ENCODE results near the gene SPINT2. TPM values are rescaled to one million over a fixed set of nuclear protein-coding genes. Genes with fewer than 3 reads are reported as not detected.

SPINT2 gene, protein sequence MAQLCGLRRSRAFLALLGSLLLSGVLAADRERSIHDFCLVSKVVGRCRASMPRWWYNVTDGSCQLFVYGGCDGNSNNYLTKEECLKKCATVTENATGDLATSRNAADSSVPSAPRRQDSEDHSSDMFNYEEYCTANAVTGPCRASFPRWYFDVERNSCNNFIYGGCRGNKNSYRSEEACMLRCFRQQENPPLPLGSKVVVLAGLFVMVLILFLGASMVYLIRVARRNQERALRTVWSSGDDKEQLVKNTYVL
- polyA plus RNA-seq (2013) = 176 TPM

DNA sequence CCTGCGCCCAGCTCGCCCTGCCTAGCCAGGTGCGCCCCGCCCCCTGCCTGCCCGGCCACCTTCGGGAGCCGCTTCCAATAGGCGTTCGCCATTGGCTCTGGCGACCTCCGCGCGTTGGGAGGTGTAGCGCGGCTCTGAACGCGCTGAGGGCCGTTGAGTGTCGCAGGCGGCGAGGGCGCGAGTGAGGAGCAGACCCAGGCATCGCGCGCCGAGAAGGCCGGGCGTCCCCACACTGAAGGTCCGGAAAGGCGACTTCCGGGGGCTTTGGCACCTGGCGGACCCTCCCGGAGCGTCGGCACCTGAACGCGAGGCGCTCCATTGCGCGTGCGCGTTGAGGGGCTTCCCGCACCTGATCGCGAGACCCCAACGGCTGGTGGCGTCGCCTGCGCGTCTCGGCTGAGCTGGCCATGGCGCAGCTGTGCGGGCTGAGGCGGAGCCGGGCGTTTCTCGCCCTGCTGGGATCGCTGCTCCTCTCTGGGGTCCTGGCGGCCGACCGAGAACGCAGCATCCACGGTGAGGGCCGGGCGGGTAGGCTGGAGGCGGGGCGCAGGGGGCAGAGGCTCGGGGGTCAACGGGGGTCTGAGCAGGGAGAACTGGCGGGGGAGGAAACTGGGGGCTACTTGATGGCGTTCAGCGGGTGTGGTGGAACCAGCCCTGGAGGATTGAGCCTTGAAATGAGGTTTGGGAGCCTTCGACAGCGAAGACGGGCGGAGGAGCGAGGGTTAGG, at the start of gene SPINT2:
SPINT2 (plus strand) TSS at position 88 of the 727 bp plus-strand sequence; CDS start at position 408, 320 bp downstream.
- Histone ChIP-seq H3K9me3 (ENCODE audit: control extremely low read depth in 1 of 5, control insufficient read depth in 4 of 5, insufficient read depth in 2 of 5, low read depth in 1 of 5, low read length in 4 of 5) (no peaks in the 10 kb centered on the region), H3K27ac (ENCODE audit: insufficient read depth in 1 of 2, low read depth in 1 of 2, low read length in 2 of 2, poor library complexity in 1 of 2, severe bottlenecking in 2 of 2) (peak within 1 kb of the TSS; percentile 64 to 80), H3K4me3 (ENCODE audit: control insufficient read depth in 1 of 7, extremely low read depth in 1 of 7, insufficient read depth in 4 of 7, low read depth in 2 of 7, low read length in 6 of 7) (peak within 1 kb of the TSS; percentile 35 to 85 (median 81)), H3K36me3 (ENCODE audit: control insufficient read depth in 4 of 4, insufficient read depth in 4 of 4, low read length in 3 of 4) (no peaks in the 10 kb centered on the region), H3K27me3 (replicated peaks in 2 of 5; ENCODE audit: control insufficient read depth in 4 of 5, insufficient read depth in 5 of 5, low read length in 4 of 5) (no peaks in the 10 kb centered on the region), H3K4me1 (ENCODE audit: control extremely low read depth in 1 of 4, control insufficient read depth in 4 of 4, insufficient read depth in 4 of 4, low read length in 3 of 4) (peaks cover 3 to 58% (median 53%) of the 10 kb centered on the region in 4 experiments)
- under 1% methylated on average over 75 of the region's 78 CpGs for WGBS (ENCODE audit: insufficient coverage)
- peak; percentile 70 to 80 (median 79) for DNase-seq
- ChIA-PET CTCF (interaction anchor here (0.6 to 2.1 kb wide), 10 partner anchors 9 to 362 kb away, joined by 3 to 11 read pairs (median 4); partner anchors contain the start of gene PPP1R14A), POLR2A (interaction anchor here (1.0 to 1.6 kb wide), 6 partner anchors 9 to 110 kb away, joined by 3 to 6 read pairs (median 3); partner anchors contain the start of genes PPP1R14A and PSMD8)

DNA sequence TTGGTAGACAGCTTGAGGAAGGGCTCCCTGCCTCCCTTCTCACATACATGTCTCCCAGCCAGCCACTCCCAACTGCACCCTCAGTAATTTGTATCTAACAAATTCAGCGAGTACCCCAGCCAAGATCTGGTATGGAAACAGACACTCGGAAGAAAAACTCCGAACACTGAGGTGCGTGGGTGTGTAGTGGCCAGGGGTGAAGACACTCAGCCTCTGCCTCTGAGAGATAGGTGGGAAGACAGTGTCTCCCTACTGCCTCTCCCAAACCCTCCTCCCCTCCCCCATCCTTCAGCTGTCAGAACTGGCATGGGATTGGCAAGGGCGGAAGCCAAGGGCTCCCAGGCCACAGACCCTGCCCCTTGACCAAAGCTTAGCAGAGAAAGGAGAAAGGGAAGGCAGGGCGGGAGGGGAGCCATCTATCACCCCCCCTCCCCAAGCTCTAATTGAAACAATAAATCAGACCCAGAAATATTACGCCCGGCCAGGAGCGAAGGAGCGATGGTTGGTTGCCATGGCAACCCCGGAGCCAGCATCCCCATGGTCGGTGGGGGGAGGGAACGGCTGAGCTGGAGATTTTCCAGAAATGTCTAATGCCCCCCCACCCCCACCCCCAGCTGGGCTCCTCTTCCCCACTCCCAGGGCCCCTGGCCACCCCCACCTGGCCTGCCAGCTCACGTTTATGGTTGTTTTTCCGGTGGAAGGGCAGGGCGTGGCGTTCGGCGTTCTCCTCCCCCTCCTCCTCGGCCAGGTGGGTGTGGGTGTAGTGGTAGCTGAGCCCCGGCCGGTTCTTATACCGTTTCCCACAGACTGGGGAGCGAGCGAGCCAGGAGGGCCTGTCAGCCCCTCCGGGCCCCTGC, 47.4 kb upstream of the SPINT2 start:
- Histone ChIP-seq H3K4me3 (ENCODE audit: control insufficient read depth in 1 of 7, extremely low read depth in 1 of 7, insufficient read depth in 4 of 7, low read depth in 2 of 7, low read length in 6 of 7) (no peak overlapping the region), H3K27me3 (replicated peaks in 2 of 5; ENCODE audit: control insufficient read depth in 4 of 5, insufficient read depth in 5 of 5, low read length in 4 of 5) (peaks cover 0 to 40% (median 2%) of the 10 kb centered on the region in 5 experiments), H3K36me3 (ENCODE audit: control insufficient read depth in 4 of 4, insufficient read depth in 4 of 4, low read length in 3 of 4) (no peaks in the 10 kb centered on the region), H3K4me1 (ENCODE audit: control extremely low read depth in 1 of 4, control insufficient read depth in 4 of 4, insufficient read depth in 4 of 4, low read length in 3 of 4) (peaks cover 0 to 29% (median 12%) of the 10 kb centered on the region in 4 experiments), H3K27ac (ENCODE audit: insufficient read depth in 1 of 2, low read depth in 1 of 2, low read length in 2 of 2, poor library complexity in 1 of 2, severe bottlenecking in 2 of 2) (no peak overlapping the region), H3K9me3 (ENCODE audit: control extremely low read depth in 1 of 5, control insufficient read depth in 4 of 5, insufficient read depth in 2 of 5, low read depth in 1 of 5, low read length in 4 of 5) (no peaks in the 10 kb centered on the region)
- no peak for DNase-seq
- POLR2A ChIA-PET = no interaction called here
- CTCF ChIA-PET = interaction anchor here (1.0 kb wide), 1 partner anchor 128 kb away, joined by 3 read pairs; no protein-coding TSS in a partner anchor
- 74% methylated on average over 15 of the region's 26 CpGs for WGBS (ENCODE audit: insufficient coverage)

DNA sequence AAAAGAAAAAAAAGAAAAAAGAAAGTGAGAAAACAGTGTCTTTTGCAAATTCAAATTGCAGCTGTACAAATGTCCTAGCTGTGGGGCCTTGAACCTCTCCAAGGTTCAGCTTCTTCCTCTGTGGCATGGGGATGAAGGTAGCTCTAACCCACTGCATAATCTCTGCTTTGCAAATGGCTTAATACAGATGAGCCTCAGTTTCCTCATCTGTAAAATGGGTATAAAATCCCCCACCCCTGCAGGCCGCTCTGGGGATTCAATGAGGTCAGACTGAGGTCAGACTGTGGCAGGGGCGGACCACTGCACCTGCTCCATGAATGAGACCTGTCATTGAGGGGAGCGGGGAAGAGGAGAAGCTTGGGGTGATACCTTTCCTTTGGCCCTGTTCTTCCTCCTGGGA, 46.2 kb upstream of the SPINT2 start:
- H3K9me3 ChIP-seq (ENCODE audit: control extremely low read depth in 1 of 5, control insufficient read depth in 4 of 5, insufficient read depth in 2 of 5, low read depth in 1 of 5, low read length in 4 of 5) = no peaks in the 10 kb centered on the region
- H3K27me3 ChIP-seq (replicated peaks in 2 of 5; ENCODE audit: control insufficient read depth in 4 of 5, insufficient read depth in 5 of 5, low read length in 4 of 5) = peaks cover 5 to 45% (median 7%) of the 10 kb centered on the region in 5 experiments
- H3K4me3 ChIP-seq (ENCODE audit: control insufficient read depth in 1 of 7, extremely low read depth in 1 of 7, insufficient read depth in 4 of 7, low read depth in 2 of 7, low read length in 6 of 7) = no peak overlapping the region
- WGBS (ENCODE audit: insufficient coverage) = 95% methylated on average over 3 of the region's 3 CpGs
- no peak for DNase-seq
- ChIA-PET POLR2A (no interaction called here), CTCF (no interaction called here)
- H3K27ac ChIP-seq (ENCODE audit: insufficient read depth in 1 of 2, low read depth in 1 of 2, low read length in 2 of 2, poor library complexity in 1 of 2, severe bottlenecking in 2 of 2) = no peak overlapping the region
- peaks cover 0 to 22% (median 13%) of the 10 kb centered on the region in 4 experiments for H3K4me1 ChIP-seq (ENCODE audit: control extremely low read depth in 1 of 4, control insufficient read depth in 4 of 4, insufficient read depth in 4 of 4, low read length in 3 of 4)
- no peaks in the 10 kb centered on the region for H3K36me3 ChIP-seq (ENCODE audit: control insufficient read depth in 4 of 4, insufficient read depth in 4 of 4, low read length in 3 of 4)

DNA sequence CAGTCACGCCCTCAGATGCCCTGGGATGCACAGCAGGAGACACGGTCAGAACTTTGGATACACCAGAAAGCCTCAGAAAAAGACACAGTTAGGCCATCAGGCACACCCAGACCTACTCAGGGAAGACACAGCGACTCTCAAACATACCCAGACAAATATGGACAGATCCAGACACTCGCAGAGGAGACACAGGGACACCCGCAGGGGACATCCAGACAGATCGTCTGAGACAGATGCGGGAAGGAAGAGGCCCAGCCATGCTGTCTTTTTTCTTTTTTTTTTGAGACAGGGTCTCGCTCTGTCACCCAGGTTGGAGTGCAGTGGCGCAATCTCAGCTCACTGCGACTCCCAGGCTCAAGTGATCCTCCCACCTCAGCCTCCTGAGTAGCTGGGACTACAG, 45.2 kb upstream of the SPINT2 start:
- H3K4me1 ChIP-seq (ENCODE audit: control extremely low read depth in 1 of 4, control insufficient read depth in 4 of 4, insufficient read depth in 4 of 4, low read length in 3 of 4) = peaks cover 0 to 23% (median 15%) of the 10 kb centered on the region in 4 experiments
- ChIA-PET POLR2A (no interaction called here), CTCF (interaction anchor here (1.0 kb wide), 1 partner anchor 77 kb away, joined by 3 read pairs; no protein-coding TSS in a partner anchor)
- no peak for DNase-seq
- WGBS (ENCODE audit: insufficient coverage) = 90% methylated on average over 7 of the region's 10 CpGs
- no peaks in the 10 kb centered on the region for H3K9me3 ChIP-seq (ENCODE audit: control extremely low read depth in 1 of 5, control insufficient read depth in 4 of 5, insufficient read depth in 2 of 5, low read depth in 1 of 5, low read length in 4 of 5)
- peaks cover 7 to 51% (median 9%) of the 10 kb centered on the region in 5 experiments for H3K27me3 ChIP-seq (replicated peaks in 2 of 5; ENCODE audit: control insufficient read depth in 4 of 5, insufficient read depth in 5 of 5, low read length in 4 of 5)
- no peak overlapping the region for H3K27ac ChIP-seq (ENCODE audit: insufficient read depth in 1 of 2, low read depth in 1 of 2, low read length in 2 of 2, poor library complexity in 1 of 2, severe bottlenecking in 2 of 2)
- H3K36me3 ChIP-seq (ENCODE audit: control insufficient read depth in 4 of 4, insufficient read depth in 4 of 4, low read length in 3 of 4) = no peaks in the 10 kb centered on the region
- no peak overlapping the region for H3K4me3 ChIP-seq (ENCODE audit: control insufficient read depth in 1 of 7, extremely low read depth in 1 of 7, insufficient read depth in 4 of 7, low read depth in 2 of 7, low read length in 6 of 7)

DNA sequence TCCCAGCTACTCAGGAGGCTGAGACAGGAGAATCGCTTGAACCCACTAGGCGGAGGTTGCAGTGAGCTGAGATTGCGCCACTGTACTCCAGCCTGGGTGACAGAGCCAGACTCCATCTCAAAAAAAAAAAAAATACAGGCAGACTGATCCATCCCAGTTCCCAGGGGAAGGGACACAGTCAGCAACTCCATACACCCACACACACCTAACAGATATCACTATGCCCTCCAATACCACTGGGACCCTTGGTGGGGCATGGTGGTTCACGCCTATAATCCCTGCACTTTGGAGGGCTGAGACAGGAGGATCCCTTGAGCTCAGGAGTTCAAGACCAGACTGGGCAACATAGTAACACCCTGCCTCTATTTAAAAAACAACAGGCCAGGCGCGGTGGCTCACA, 43.0 kb upstream of the SPINT2 start:
- no peaks in the 10 kb centered on the region for H3K36me3 ChIP-seq (ENCODE audit: control insufficient read depth in 4 of 4, insufficient read depth in 4 of 4, low read length in 3 of 4)
- no peak overlapping the region for H3K27ac ChIP-seq (ENCODE audit: insufficient read depth in 1 of 2, low read depth in 1 of 2, low read length in 2 of 2, poor library complexity in 1 of 2, severe bottlenecking in 2 of 2)
- H3K4me3 ChIP-seq (ENCODE audit: control insufficient read depth in 1 of 7, extremely low read depth in 1 of 7, insufficient read depth in 4 of 7, low read depth in 2 of 7, low read length in 6 of 7) = no peak overlapping the region
- peaks cover 8 to 64% (median 12%) of the 10 kb centered on the region in 5 experiments for H3K27me3 ChIP-seq (replicated peaks in 2 of 5; ENCODE audit: control insufficient read depth in 4 of 5, insufficient read depth in 5 of 5, low read length in 4 of 5)
- ChIA-PET POLR2A (no interaction called here), CTCF (no interaction called here)
- H3K9me3 ChIP-seq (ENCODE audit: control extremely low read depth in 1 of 5, control insufficient read depth in 4 of 5, insufficient read depth in 2 of 5, low read depth in 1 of 5, low read length in 4 of 5) = no peaks in the 10 kb centered on the region
- H3K4me1 ChIP-seq (ENCODE audit: control extremely low read depth in 1 of 4, control insufficient read depth in 4 of 4, insufficient read depth in 4 of 4, low read length in 3 of 4) = peaks cover 0 to 23% (median 13%) of the 10 kb centered on the region in 4 experiments
- WGBS (ENCODE audit: insufficient coverage) = 93% methylated on average over 5 of the region's 6 CpGs
- DNase-seq = no peak

DNA sequence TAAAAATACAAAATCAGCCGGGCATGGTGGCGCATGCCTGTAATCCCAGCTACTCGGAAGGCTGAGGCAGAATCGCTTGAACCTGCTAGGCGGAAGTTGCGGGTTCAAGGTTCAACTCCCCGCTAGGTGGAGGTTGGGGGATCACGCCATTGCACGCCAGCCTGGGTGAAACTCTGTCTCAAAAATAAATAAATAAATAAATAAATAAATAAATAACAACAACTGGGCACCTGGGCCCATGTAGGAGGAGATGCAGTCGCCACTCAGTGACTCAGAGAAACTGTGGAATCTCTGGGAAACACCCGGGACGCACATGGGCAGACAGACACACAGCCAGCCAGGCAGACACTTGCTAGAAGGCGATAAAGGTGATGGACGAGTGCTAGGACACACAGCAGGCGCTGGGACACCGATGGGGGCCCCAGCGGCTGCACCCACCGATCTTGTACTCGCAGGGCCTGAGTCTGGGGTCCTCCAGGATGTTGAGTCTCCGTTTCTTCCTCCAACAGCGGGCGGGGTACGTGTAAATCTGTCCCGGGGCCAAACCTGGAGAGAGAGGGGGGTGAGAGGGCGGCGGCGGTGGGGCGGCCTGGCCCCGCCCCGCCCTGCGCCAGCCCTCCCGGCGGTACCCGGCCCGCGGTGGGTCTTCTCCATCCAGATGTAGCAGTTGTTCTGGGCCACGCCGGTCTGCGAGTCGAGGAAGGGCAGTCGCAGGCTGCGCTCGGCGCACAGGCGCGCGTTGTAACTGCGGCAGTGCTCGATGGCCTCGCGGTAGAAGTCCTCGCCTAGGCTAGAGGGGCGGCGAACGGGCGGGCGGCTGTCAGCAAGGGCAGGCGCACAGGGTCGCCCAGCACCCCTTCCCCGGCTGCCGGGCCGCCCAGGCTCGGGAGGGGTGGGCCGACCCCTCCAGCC, 42.2 kb upstream of the SPINT2 start:
- Histone ChIP-seq H3K4me1 (ENCODE audit: control extremely low read depth in 1 of 4, control insufficient read depth in 4 of 4, insufficient read depth in 4 of 4, low read length in 3 of 4) (peaks cover 0 to 19% (median 13%) of the 10 kb centered on the region in 4 experiments), H3K9me3 (ENCODE audit: control extremely low read depth in 1 of 5, control insufficient read depth in 4 of 5, insufficient read depth in 2 of 5, low read depth in 1 of 5, low read length in 4 of 5) (no peaks in the 10 kb centered on the region), H3K27me3 (replicated peaks in 2 of 5; ENCODE audit: control insufficient read depth in 4 of 5, insufficient read depth in 5 of 5, low read length in 4 of 5) (peaks cover 8 to 66% (median 16%) of the 10 kb centered on the region in 5 experiments), H3K27ac (ENCODE audit: insufficient read depth in 1 of 2, low read depth in 1 of 2, low read length in 2 of 2, poor library complexity in 1 of 2, severe bottlenecking in 2 of 2) (no peak overlapping the region), H3K36me3 (ENCODE audit: control insufficient read depth in 4 of 4, insufficient read depth in 4 of 4, low read length in 3 of 4) (no peaks in the 10 kb centered on the region), H3K4me3 (ENCODE audit: control insufficient read depth in 1 of 7, extremely low read depth in 1 of 7, insufficient read depth in 4 of 7, low read depth in 2 of 7, low read length in 6 of 7) (no peak overlapping the region)
- 47% methylated on average over 39 of the region's 64 CpGs for WGBS (ENCODE audit: insufficient coverage)
- DNase-seq = no peak
- POLR2A ChIA-PET = no interaction called here
- CTCF ChIA-PET = no interaction called here

Data from common myeloid progenitor, CD34-positive (primary cell).